Measurements from ENCODE around the gene AXL.
A peak's percentile ranks its signal among the peaks of the same experiment; 100 is the strongest.

AXL gene

GRCh38 chr19:41264581-41265394, 45.8 kb downstream of the AXL start:
- no peak for TF ChIP-seq CTCF (IDR thresholded peaks at IDR 0.05)
- Histone ChIP-seq H3K9me3 (ENCODE audit: control insufficient read depth, low read length) (no peaks in the 10 kb centered on the region), H3K27ac (peak overlapping the region; percentile 89), H3K9ac (peak overlapping the region; percentile 81), H2AFZ (peak overlapping the region; percentile 74), H3K36me3 (ENCODE audit: control insufficient read depth, insufficient read depth, low read length) (no peaks in the 10 kb centered on the region), H3K79me2 (peaks cover 44% of the 10 kb centered on the region), H3K27me3 (ENCODE audit: control insufficient read depth, insufficient read depth, low read length) (no peaks in the 10 kb centered on the region), H3K4me1 (peaks cover 10% of the 10 kb centered on the region), H3K4me2 (ENCODE audit: low read length) (peak overlapping the region; percentile 91), H3K4me3 (ENCODE audit: low read depth, low read length) (peak overlapping the region; percentile 94)

GRCh38 chr19:41265395-41266153, 46.6 kb downstream of the AXL start:
- TF ChIP-seq CTCF (IDR thresholded peaks at IDR 0.05) = no peak
- Histone ChIP-seq H3K4me3 (ENCODE audit: low read depth, low read length) (peak overlapping the region; percentile 94), H3K36me3 (ENCODE audit: control insufficient read depth, insufficient read depth, low read length) (no peaks in the 10 kb centered on the region), H2AFZ (peak overlapping the region; percentile 74), H3K79me2 (peaks cover 44% of the 10 kb centered on the region), H3K9ac (peak overlapping the region; percentile 81), H3K4me1 (peaks cover 10% of the 10 kb centered on the region), H3K4me2 (ENCODE audit: low read length) (peak overlapping the region; percentile 91), H3K9me3 (ENCODE audit: control insufficient read depth, low read length) (no peaks in the 10 kb centered on the region), H3K27ac (no peak overlapping the region), H3K27me3 (ENCODE audit: control insufficient read depth, insufficient read depth, low read length) (no peaks in the 10 kb centered on the region)

GRCh38 chr19:41269055-41269454, 50.0 kb downstream of the AXL start:
- Histone ChIP-seq H3K79me2 (peaks cover 51% of the 10 kb centered on the region), H3K4me1 (peaks cover 10% of the 10 kb centered on the region), H3K9ac (no peak overlapping the region), H3K9me3 (ENCODE audit: control insufficient read depth, low read length) (no peaks in the 10 kb centered on the region), H3K27me3 (ENCODE audit: control insufficient read depth, insufficient read depth, low read length) (no peaks in the 10 kb centered on the region), H3K27ac (no peak overlapping the region), H3K4me2 (ENCODE audit: low read length) (no peak overlapping the region), H2AFZ (no peak overlapping the region), H3K4me3 (ENCODE audit: low read depth, low read length) (no peak overlapping the region), H3K36me3 (ENCODE audit: control insufficient read depth, insufficient read depth, low read length) (no peaks in the 10 kb centered on the region)
- TF ChIP-seq CTCF (IDR thresholded peaks at IDR 0.05) = no peak

- H3K27ac ChIP-seq = no peak overlapping the region
- TF ChIP-seq CTCF (IDR thresholded peaks at IDR 0.05) = no peak
- H3K4me1 ChIP-seq = peaks cover 10% of the 10 kb centered on the region
- no peak overlapping the region for H3K9ac ChIP-seq
- H3K27me3 ChIP-seq (ENCODE audit: control insufficient read depth, insufficient read depth, low read length) = no peaks in the 10 kb centered on the region
- no peak overlapping the region for H3K4me3 ChIP-seq (ENCODE audit: low read depth, low read length)
- no peak overlapping the region for H3K4me2 ChIP-seq (ENCODE audit: low read length)
- peaks cover 50% of the 10 kb centered on the region for H3K79me2 ChIP-seq
- no peaks in the 10 kb centered on the region for H3K9me3 ChIP-seq (ENCODE audit: control insufficient read depth, low read length)
- H3K36me3 ChIP-seq (ENCODE audit: control insufficient read depth, insufficient read depth, low read length) = no peaks in the 10 kb centered on the region
- H2AFZ ChIP-seq = no peak overlapping the region
Observed at GRCh38 chr19:41269571-41269970, 50.5 kb downstream of the AXL start.
